ENCODE measurements around the gene ZNF350. TPM values are rescaled to one million over a fixed set of nuclear protein-coding genes. Genes with fewer than 3 reads are reported as not detected.

ZNF350 gene
- total and polyA plus RNA-seq, 2 donors (not counting 3 experiments of a cell fraction or from before 2014, with no cell fraction given), result 2.6 to 9.8 TPM

- Histone ChIP-seq H3K36me3 (ENCODE audit: control insufficient read depth in 2 of 2, extremely low read depth in 1 of 2, insufficient read depth in 2 of 2, low read length in 2 of 2) (peaks cover under 1 to 1% of the 10 kb centered on the region in 2 experiments), H3K9me3 (replicated peaks; ENCODE audit: control insufficient read depth, insufficient read depth, low read length) (peaks cover 2% of the 10 kb centered on the region), H3K9ac (replicated peaks; ENCODE audit: extremely low read depth, insufficient read depth, low read length) (no peak overlapping the region), H4K20me1 (replicated peaks; ENCODE audit: control insufficient read depth, extremely low read depth, insufficient read depth, low read length) (no peaks in the 10 kb centered on the region), H3K9me1 (replicated peaks; ENCODE audit: control insufficient read depth, extremely low read depth, insufficient read depth, low read length) (no peaks in the 10 kb centered on the region), H3K4me1 (ENCODE audit: control insufficient read depth, extremely low read depth, insufficient read depth, low read length) (no peaks in the 10 kb centered on the region), H3K27ac (ENCODE audit: insufficient read depth, low read depth, low read length) (no peak overlapping the region), H2AFZ (ENCODE audit: low read depth, low read length) (no peak overlapping the region), H3K4me2 (ENCODE audit: insufficient read depth, low read length) (no peak overlapping the region), H3K27me3 (ENCODE audit: control insufficient read depth in 2 of 2, insufficient read depth in 2 of 2, low read length in 2 of 2) (no peaks in the 10 kb centered on the region), H3K79me2 (ENCODE audit: control insufficient read depth, insufficient read depth, low read length) (no peaks in the 10 kb centered on the region), H3K4me3 (replicated peaks in 1 of 3; ENCODE audit: insufficient read depth in 1 of 3, low read depth in 1 of 3, low read length in 3 of 3) (no peak overlapping the region)
- intact Hi-C loops (cut with micrococcal nuclease), result no loop called here
- DNase-seq (ENCODE audit: low read depth, low spot score), result no peak
- dilution Hi-C loops (cut with MboI; ENCODE audit: extremely low pct_ligation_motif_present, low sequenced_read_pairs), result no loop called here
- CTCF ChIA-PET, result no interaction called here
- no peak for TF ChIP-seq GATA2 (IDR thresholded peaks at IDR 0.05; ENCODE audit: insufficient read depth, insufficient read length, low read depth, low read length)
- TF ChIP-seq MAX (IDR thresholded peaks at IDR 0.05; ENCODE audit: insufficient read depth, insufficient read length), result no peak
- TF ChIP-seq POLR2AphosphoS5 (IDR thresholded peaks at IDR 0.05; ENCODE audit: insufficient read depth, low read depth, low read length), result no peak
- no peak for TF ChIP-seq JUN (IDR thresholded peaks at IDR 0.05; ENCODE audit: borderline replicate concordance, insufficient read depth, insufficient read length, low read depth)
- no peak for TF ChIP-seq FOS (IDR thresholded peaks at IDR 0.05; ENCODE audit: borderline replicate concordance, insufficient read depth, low read length)
- no peak for TF ChIP-seq CTCF (IDR thresholded peaks at IDR 0.05; ENCODE audit: extremely low read depth in 1 of 2, insufficient read depth in 1 of 2, low read depth in 1 of 2, low read length in 2 of 2)
- no peak for TF ChIP-seq POLR2A (IDR thresholded peaks at IDR 0.05; ENCODE audit: low read depth, low read length)
- no peak for TF ChIP-seq MYC (IDR thresholded peaks at IDR 0.05; ENCODE audit: low read depth, low read length)
- TF ChIP-seq EZH2 (IDR thresholded peaks at IDR 0.05; ENCODE audit: borderline replicate concordance, low read depth, low read length, severe bottlenecking), result no peak
- no TSS peak for BruUV-seq (replicated peaks)
- POLR2A ChIA-PET, result no interaction called here
- FAIRE-seq, result no peak
Measured at GRCh38 chr19:51978882-51979281, 7.8 kb downstream of the ZNF350 start.

All from endothelial cell of umbilical vein (primary cell).